Measurements from ENCODE around the gene DDOST. TPM values are rescaled to one million over a fixed set of nuclear protein-coding genes. Genes with fewer than 3 reads are reported as not detected.
A peak's percentile ranks its signal among the peaks of the same experiment; 100 is the strongest.

The DDOST gene
- total RNA-seq, 2 experiments from 2014 or later, result 111 to 148 TPM

DNA sequence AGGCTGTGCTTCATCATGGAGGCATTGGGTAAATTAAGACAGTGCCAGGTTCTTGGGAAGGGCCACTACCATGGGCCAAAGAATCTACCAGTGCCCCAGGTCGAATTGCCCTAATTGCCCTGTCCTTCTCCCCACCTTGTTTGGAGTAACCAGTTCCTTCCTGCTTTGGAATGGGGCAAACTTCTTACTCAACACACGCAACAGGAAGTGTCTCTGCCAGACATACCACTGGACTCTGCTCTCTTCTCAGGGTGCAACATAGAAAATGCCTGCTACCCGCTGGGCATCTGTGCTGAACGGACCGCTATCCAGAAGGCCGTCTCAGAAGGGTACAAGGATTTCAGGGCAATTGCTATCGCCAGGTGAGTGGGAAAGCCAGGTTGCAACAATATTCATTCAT, 56.5 kb downstream of the DDOST start:
- no peaks in the 10 kb centered on the region for H3K79me2 ChIP-seq (ENCODE audit: insufficient read depth, low read depth, low read length)
- H3K27ac ChIP-seq (ENCODE audit: low read depth, low read length, poor library complexity, severe bottlenecking), result no peak overlapping the region
- H3K9me2 ChIP-seq (ENCODE audit: insufficient read depth, low read length), result no peaks in the 10 kb centered on the region
- H4K20me1 ChIP-seq (ENCODE audit: insufficient read depth, low read length), result no peaks in the 10 kb centered on the region
- ChIA-PET CTCF (ENCODE audit: unreplicated experiment) (no interaction called here), POLR2A (no interaction called here)
- no peak overlapping the region for H2AFZ ChIP-seq (ENCODE audit: low read length)
- TF ChIP-seq, protein P1, sequence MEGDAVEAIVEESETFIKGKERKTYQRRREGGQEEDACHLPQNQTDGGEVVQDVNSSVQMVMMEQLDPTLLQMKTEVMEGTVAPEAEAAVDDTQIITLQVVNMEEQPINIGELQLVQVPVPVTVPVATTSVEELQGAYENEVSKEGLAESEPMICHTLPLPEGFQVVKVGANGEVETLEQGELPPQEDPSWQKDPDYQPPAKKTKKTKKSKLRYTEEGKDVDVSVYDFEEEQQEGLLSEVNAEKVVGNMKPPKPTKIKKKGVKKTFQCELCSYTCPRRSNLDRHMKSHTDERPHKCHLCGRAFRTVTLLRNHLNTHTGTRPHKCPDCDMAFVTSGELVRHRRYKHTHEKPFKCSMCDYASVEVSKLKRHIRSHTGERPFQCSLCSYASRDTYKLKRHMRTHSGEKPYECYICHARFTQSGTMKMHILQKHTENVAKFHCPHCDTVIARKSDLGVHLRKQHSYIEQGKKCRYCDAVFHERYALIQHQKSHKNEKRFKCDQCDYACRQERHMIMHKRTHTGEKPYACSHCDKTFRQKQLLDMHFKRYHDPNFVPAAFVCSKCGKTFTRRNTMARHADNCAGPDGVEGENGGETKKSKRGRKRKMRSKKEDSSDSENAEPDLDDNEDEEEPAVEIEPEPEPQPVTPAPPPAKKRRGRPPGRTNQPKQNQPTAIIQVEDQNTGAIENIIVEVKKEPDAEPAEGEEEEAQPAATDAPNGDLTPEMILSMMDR (conservative IDR thresholded peaks at IDR 0.05; ENCODE audit: low read length), result no peak
- TF ChIP-seq EZH2phosphoT487 (IDR thresholded peaks at IDR 0.05; ENCODE audit: borderline replicate concordance, low read depth, low read length), result no peak
- no peak overlapping the region for H3K4me3 ChIP-seq (ENCODE audit: low read depth, low read length, poor library complexity, severe bottlenecking)
- no TSS peak for BruUV-seq (replicated peaks)
- H3K4me2 ChIP-seq (ENCODE audit: low read length), result no peak overlapping the region
- H3K36me3 ChIP-seq (ENCODE audit: insufficient read depth, low read length), result no peaks in the 10 kb centered on the region
- no peaks in the 10 kb centered on the region for H3K4me1 ChIP-seq (ENCODE audit: insufficient read depth, low read length, poor library complexity, severe bottlenecking)
- intact Hi-C loops (cut with micrococcal nuclease; ENCODE audit: unreplicated experiment), result no loop called here
- no peak for DNase-seq (ENCODE audit: low spot score)
- H3K9me3 ChIP-seq (ENCODE audit: low read length), result 0 out of 2 replicates have a peak, but pooled peaks cover 7% of the 10 kb centered on the region

DNA sequence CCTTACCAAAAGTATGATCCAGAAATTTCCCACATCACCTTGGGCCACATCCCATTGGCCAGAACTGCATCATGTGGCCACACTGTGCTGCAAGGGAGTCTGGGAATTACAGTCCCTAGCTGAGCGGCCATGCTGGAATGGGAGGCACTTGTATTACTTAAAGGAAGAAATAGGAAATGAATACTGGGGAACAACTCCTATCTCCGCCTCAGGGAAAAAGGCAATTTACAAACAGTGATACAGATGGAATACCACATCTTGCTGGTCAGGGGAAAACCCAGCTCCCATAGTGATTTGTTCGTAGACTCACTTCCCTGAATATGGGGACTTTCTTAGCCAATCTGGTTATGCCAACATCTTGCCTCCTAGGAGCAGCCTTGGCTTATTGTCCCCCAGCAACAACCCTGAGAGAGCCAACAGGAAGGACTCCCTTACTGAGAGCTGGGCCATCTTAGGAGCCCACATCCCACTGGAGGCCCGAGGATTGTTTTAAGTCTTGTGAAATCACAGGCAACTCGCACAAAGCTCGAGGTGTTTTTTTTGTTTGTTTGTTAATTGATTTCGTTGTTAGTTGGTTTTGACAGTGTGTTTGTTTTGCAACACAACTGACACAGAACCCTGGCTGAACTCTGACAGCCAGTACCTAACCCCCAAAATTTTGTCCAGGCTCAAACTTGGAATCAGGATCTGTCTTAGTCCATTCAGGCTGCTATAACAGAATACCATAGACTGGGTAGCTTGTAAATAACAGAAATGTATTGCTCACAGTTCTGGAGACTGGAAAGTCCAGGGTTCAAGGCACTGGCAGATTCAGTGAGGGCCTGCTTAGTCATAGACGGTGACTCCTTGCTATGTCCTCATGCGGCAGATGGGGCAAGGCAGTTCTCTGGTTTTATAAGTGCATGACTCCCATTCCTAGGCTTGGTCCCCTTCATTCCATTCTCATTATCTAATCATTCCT, 57.4 kb downstream of the DDOST start:
- no peak for DNase-seq (ENCODE audit: low spot score)
- Histone ChIP-seq H3K27ac (ENCODE audit: low read depth, low read length, poor library complexity, severe bottlenecking) (no peak overlapping the region), H2AFZ (ENCODE audit: low read length) (peak overlapping the region; percentile 45; the same call in 1 of the 2 replicates), H3K36me3 (ENCODE audit: insufficient read depth, low read length) (no peaks in the 10 kb centered on the region), H3K9me3 (ENCODE audit: low read length) (0 out of 2 replicates have a peak, but pooled peaks cover 7% of the 10 kb centered on the region), H3K79me2 (ENCODE audit: insufficient read depth, low read depth, low read length) (no peaks in the 10 kb centered on the region), H4K20me1 (ENCODE audit: insufficient read depth, low read length) (no peaks in the 10 kb centered on the region), H3K9me2 (ENCODE audit: insufficient read depth, low read length) (no peaks in the 10 kb centered on the region), H3K4me1 (ENCODE audit: insufficient read depth, low read length, poor library complexity, severe bottlenecking) (no peaks in the 10 kb centered on the region), H3K4me2 (ENCODE audit: low read length) (no peak overlapping the region), H3K4me3 (ENCODE audit: low read depth, low read length, poor library complexity, severe bottlenecking) (no peak overlapping the region)
- CTCF ChIA-PET (ENCODE audit: unreplicated experiment), result no interaction called here
- intact Hi-C loops (cut with micrococcal nuclease; ENCODE audit: unreplicated experiment), result no loop called here
- BruUV-seq (replicated peaks), result no TSS peak
- TF ChIP-seq, protein P1 (conservative IDR thresholded peaks at IDR 0.05; ENCODE audit: low read length), result no peak
- no peak for TF ChIP-seq EZH2phosphoT487 (IDR thresholded peaks at IDR 0.05; ENCODE audit: borderline replicate concordance, low read depth, low read length)
- POLR2A ChIA-PET, result interaction anchor here (0.5 kb wide), 1 partner anchor 60 kb away, joined by 3 read pairs; no protein-coding TSS in a partner anchor

Measured in OCI-LY7 (cell line).